ENCODE data around the gene YOD1.

GRCh38 chr1:207056673-207057072, 5.7 kb upstream of the YOD1 start:
- TF ChIP-seq, protein P1, sequence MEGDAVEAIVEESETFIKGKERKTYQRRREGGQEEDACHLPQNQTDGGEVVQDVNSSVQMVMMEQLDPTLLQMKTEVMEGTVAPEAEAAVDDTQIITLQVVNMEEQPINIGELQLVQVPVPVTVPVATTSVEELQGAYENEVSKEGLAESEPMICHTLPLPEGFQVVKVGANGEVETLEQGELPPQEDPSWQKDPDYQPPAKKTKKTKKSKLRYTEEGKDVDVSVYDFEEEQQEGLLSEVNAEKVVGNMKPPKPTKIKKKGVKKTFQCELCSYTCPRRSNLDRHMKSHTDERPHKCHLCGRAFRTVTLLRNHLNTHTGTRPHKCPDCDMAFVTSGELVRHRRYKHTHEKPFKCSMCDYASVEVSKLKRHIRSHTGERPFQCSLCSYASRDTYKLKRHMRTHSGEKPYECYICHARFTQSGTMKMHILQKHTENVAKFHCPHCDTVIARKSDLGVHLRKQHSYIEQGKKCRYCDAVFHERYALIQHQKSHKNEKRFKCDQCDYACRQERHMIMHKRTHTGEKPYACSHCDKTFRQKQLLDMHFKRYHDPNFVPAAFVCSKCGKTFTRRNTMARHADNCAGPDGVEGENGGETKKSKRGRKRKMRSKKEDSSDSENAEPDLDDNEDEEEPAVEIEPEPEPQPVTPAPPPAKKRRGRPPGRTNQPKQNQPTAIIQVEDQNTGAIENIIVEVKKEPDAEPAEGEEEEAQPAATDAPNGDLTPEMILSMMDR (IDR thresholded peaks at IDR 0.05): no peak
- TF ChIP-seq POLR2A (IDR thresholded peaks at IDR 0.05) (no peak), POLR2AphosphoS5 (IDR thresholded peaks at IDR 0.05) (no peak)

Measured in sigmoid colon (tissue), 4 donors.